ENCODE measurements around the gene MBD6.

MBD6 gene

DNA sequence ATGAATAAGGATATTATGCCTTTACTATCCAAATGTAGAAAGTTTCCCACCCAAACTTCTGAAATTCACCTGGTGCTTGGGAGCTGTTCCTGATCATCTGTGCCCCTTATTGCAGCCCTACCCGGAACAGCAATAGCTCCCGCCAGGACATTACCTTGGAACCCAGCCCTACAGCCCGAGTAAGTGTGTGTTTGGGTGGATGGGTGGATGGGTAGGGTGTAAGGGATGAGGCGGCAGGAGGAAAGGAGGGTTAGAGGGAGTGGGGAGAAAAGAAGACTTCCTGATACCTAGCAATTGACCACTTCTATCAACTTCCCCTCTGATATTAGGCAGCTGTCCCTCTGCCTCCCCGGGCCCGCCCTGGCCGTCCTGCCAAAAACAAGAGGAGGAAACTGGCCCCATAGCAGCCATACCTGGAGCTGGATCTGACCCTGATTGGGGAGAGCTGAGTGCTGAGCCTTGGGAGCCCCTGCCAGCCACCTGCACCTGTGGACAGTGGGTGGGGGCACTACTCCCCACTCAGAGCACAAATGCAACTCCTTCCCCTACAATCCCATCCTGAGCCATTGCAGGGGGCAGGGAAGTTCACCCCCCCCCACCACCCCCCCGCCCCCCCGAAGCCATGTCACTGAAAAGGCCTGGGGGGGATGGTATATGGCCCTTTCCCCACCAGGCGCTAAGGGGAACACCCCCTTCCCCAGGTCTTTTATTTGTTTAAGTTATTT lies 6.4 kb downstream of the MBD6 start:
- Histone ChIP-seq H3K4me1 (ENCODE audit: control insufficient read depth, insufficient read depth, low read length) (peaks cover 19% of the 10 kb centered on the region), H3K27me3 (ENCODE audit: control insufficient read depth, insufficient read depth, low read length) (no peaks in the 10 kb centered on the region), H3K9me3 (ENCODE audit: control insufficient read depth, low read length) (no peaks in the 10 kb centered on the region), H3K36me3 (ENCODE audit: control insufficient read depth, insufficient read depth, low read length) (peaks cover 40% of the 10 kb centered on the region), H3K4me3 (ENCODE audit: low read length) (no peak overlapping the region), H3K9ac (ENCODE audit: low read length) (no peak overlapping the region)

GRCh38 chr12:57529831-57530230 lies 7.2 kb downstream of the MBD6 start:
- H3K9ac ChIP-seq (ENCODE audit: low read length), result no peak overlapping the region
- H3K36me3 ChIP-seq (ENCODE audit: control insufficient read depth, insufficient read depth, low read length), result peaks cover 36% of the 10 kb centered on the region
- H3K27me3 ChIP-seq (ENCODE audit: control insufficient read depth, insufficient read depth, low read length), result no peaks in the 10 kb centered on the region
- H3K4me1 ChIP-seq (ENCODE audit: control insufficient read depth, insufficient read depth, low read length), result peaks cover 11% of the 10 kb centered on the region
- no peaks in the 10 kb centered on the region for H3K9me3 ChIP-seq (ENCODE audit: control insufficient read depth, low read length)
- no peak overlapping the region for H3K4me3 ChIP-seq (ENCODE audit: low read length)

DNA sequence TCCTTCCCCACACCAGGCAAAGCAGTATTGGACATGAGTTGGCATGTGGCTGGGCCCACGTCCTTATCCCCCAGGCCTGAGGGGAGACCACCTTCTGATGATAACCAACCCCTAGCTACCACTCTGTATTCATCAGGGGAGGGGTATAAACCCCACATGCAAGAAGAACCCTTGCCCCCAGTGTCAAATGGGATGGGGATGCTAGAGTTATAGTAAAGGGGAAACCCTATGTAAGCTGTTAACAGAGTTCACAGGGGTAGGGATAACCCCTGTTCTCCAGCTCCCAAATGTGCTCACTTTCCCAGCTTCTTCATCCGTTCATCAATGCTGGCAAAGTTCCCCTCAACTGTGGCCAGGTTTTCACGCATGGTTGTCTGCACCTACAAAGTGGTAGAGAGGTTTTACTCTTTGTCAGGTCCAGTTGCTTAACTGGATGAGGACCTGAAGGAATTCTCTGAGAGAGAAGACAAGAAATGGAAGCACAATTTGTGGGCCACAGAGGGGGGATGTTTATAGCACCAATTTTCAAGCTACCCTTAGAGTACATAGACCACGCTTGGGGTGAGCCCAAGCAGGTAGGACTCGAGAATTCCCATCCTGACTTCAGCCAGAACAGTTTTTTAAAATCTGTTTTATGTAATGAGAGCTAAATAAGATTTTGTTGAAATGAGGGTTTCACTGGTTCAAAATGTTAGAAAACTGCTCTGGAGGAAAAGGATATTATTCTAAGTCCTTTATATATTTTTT lies 7.9 kb downstream of the MBD6 start:
- peaks cover 10% of the 10 kb centered on the region for H3K4me1 ChIP-seq (ENCODE audit: control insufficient read depth, insufficient read depth, low read length)
- H3K9ac ChIP-seq (ENCODE audit: low read length), result no peak overlapping the region
- no peaks in the 10 kb centered on the region for H3K9me3 ChIP-seq (ENCODE audit: control insufficient read depth, low read length)
- no peak overlapping the region for H3K4me3 ChIP-seq (ENCODE audit: low read length)
- no peaks in the 10 kb centered on the region for H3K27me3 ChIP-seq (ENCODE audit: control insufficient read depth, insufficient read depth, low read length)
- peaks cover 33% of the 10 kb centered on the region for H3K36me3 ChIP-seq (ENCODE audit: control insufficient read depth, insufficient read depth, low read length)

DNA sequence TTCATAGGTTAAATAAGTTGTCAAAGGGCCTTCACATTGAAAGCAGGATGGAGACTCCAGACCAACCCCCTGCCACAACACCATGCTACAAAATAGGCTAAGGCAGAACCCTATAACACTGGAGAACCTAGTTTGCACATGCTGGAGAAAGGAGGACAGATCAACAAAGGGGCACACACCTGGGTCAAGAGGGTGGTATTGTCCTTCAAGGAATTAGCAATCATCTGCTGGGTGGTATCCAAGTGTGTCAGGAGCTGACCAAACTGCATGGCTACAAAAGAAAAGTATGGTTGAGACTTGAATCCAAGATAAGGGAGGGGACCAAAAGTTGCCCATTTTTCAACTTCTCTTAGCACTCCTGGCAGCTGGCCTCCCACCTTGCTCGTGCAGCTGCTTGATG lies 9.2 kb downstream of the MBD6 start:
- peaks cover 19% of the 10 kb centered on the region for H3K4me1 ChIP-seq (ENCODE audit: control insufficient read depth, insufficient read depth, low read length)
- H3K4me3 ChIP-seq (ENCODE audit: low read length), result no peak overlapping the region
- H3K27me3 ChIP-seq (ENCODE audit: control insufficient read depth, insufficient read depth, low read length), result no peaks in the 10 kb centered on the region
- no peak overlapping the region for H3K9ac ChIP-seq (ENCODE audit: low read length)
- peaks cover 26% of the 10 kb centered on the region for H3K36me3 ChIP-seq (ENCODE audit: control insufficient read depth, insufficient read depth, low read length)
- no peaks in the 10 kb centered on the region for H3K9me3 ChIP-seq (ENCODE audit: control insufficient read depth, low read length)

DNA sequence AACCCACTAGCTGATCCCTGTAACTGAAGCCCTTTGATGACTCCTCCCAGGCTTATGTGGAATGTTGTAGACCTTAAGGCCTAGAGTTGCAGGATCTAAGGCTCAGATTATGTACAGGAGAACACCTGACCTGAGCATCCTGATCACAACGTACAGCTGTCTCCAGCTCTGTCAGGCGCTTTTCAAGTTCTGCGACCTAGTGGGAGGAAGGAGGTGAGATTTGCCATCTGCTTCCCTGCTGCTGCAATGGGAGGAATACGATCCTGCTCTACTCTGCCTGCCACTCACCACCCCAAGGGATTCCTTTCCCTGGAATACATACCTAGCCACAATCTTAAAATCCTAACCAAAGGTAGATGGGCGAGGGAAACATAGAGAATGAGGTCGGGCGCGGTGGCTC lies 10.5 kb downstream of the MBD6 start:
- H3K4me1 ChIP-seq (ENCODE audit: control insufficient read depth, insufficient read depth, low read length), result peaks cover 23% of the 10 kb centered on the region
- H3K9me3 ChIP-seq (ENCODE audit: control insufficient read depth, low read length), result no peaks in the 10 kb centered on the region
- peaks cover 16% of the 10 kb centered on the region for H3K36me3 ChIP-seq (ENCODE audit: control insufficient read depth, insufficient read depth, low read length)
- no peaks in the 10 kb centered on the region for H3K27me3 ChIP-seq (ENCODE audit: control insufficient read depth, insufficient read depth, low read length)
- H3K4me3 ChIP-seq (ENCODE audit: low read length), result no peak overlapping the region
- no peak overlapping the region for H3K9ac ChIP-seq (ENCODE audit: low read length)

DNA sequence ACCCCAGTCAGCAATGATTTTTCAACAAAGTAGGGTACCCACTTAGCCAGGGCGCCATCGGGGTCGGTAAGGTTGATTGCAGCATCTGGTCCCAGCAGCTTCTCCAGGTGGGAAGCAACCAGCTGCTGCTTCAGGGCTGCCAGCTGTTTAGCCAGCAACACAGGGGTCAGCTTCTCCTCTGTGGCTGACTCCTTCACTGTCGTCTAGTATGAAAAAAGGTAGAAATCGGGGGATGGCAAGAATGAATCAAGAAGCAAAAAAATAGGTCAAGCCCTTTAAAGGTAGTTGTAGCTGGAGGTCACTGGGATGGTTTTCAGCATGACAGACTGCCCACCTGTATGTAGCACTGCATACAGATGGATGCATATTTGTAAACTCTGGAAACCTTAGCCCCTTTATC lies 11.6 kb downstream of the MBD6 start:
- Histone ChIP-seq H3K27me3 (ENCODE audit: control insufficient read depth, insufficient read depth, low read length) (no peaks in the 10 kb centered on the region), H3K4me1 (ENCODE audit: control insufficient read depth, insufficient read depth, low read length) (peaks cover 23% of the 10 kb centered on the region), H3K4me3 (ENCODE audit: low read length) (no peak overlapping the region), H3K36me3 (ENCODE audit: control insufficient read depth, insufficient read depth, low read length) (peaks cover 15% of the 10 kb centered on the region), H3K9ac (ENCODE audit: low read length) (no peak overlapping the region), H3K9me3 (ENCODE audit: control insufficient read depth, low read length) (no peaks in the 10 kb centered on the region)

- Histone ChIP-seq H3K4me1 (ENCODE audit: control insufficient read depth, insufficient read depth, low read length) (peaks cover 23% of the 10 kb centered on the region), H3K9me3 (ENCODE audit: control insufficient read depth, low read length) (no peaks in the 10 kb centered on the region), H3K36me3 (ENCODE audit: control insufficient read depth, insufficient read depth, low read length) (peaks cover 14% of the 10 kb centered on the region), H3K4me3 (ENCODE audit: low read length) (no peak overlapping the region), H3K9ac (ENCODE audit: low read length) (peak overlapping the region; percentile 3), H3K27me3 (ENCODE audit: control insufficient read depth, insufficient read depth, low read length) (no peaks in the 10 kb centered on the region)
Observed at GRCh38 chr12:57534991-57535543, 12.4 kb downstream of the MBD6 start.

DNA sequence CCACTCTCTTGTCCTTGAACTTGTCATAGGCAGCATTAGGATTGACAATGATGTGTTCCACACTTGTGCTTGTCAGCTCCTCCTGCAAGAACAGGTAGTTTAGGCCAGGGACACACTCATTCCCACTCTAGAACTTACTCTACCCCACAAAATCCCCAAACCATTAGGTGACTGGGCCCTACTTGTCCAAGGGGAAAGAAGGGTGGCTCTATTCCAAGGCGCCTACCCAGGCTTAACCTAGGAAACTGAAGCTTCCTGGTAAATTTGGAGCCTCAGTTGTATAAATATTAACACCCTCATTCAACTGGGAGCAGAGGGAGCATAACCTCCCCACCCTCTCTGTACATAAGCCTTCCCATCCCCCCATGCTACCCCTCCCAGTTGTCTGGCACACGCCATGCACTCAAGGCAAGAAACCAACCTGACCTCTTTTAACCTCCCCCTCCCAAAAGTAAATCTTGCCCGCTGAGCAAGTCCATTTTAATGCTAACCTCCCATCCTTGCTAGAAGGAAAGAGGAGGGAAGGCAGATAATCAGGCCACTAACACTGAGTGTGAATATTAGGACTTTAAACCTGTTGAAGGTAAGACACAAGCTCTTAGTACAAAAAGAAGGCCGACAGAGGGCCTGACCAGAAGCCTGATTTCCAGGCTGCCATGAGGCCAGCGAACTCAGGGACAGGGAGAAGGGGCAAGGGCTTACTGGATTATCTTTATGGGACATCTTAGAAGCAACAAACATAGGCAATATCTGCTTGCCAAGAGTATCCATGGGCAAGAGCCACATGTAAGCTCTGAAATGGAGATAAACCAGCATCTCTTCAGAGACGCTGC lies 13.4 kb downstream of the MBD6 start:
- Histone ChIP-seq H3K4me3 (ENCODE audit: low read length) (no peak overlapping the region), H3K4me1 (ENCODE audit: control insufficient read depth, insufficient read depth, low read length) (peaks cover 23% of the 10 kb centered on the region), H3K9ac (ENCODE audit: low read length) (peak overlapping the region; percentile 38), H3K36me3 (ENCODE audit: control insufficient read depth, insufficient read depth, low read length) (peaks cover 8% of the 10 kb centered on the region), H3K27me3 (ENCODE audit: control insufficient read depth, insufficient read depth, low read length) (no peaks in the 10 kb centered on the region), H3K9me3 (ENCODE audit: control insufficient read depth, low read length) (no peaks in the 10 kb centered on the region)

DNA sequence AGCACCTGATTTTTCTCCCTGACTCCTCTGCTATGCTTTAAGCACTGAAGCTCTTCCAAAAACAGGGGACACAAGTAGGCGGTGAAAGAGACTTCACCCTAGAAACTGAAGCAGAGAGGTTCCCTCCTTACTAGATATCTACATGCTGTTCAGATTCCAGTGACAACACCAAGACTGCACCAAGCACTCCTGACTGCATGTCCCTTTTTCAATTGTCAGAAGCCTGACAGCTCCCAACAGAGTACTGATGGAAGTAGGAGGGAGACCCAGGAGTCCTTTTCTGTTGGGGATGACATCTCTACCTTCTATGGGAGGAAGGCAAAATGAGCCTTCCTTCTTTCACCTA lies 13.9 kb downstream of the MBD6 start:
- no peak overlapping the region for H3K4me3 ChIP-seq (ENCODE audit: low read length)
- H3K9ac ChIP-seq (ENCODE audit: low read length), result peak overlapping the region; percentile 38
- no peaks in the 10 kb centered on the region for H3K27me3 ChIP-seq (ENCODE audit: control insufficient read depth, insufficient read depth, low read length)
- H3K9me3 ChIP-seq (ENCODE audit: control insufficient read depth, low read length), result no peaks in the 10 kb centered on the region
- H3K4me1 ChIP-seq (ENCODE audit: control insufficient read depth, insufficient read depth, low read length), result peaks cover 23% of the 10 kb centered on the region
- H3K36me3 ChIP-seq (ENCODE audit: control insufficient read depth, insufficient read depth, low read length), result peaks cover 8% of the 10 kb centered on the region

GRCh38 chr12:57539134-57539768 lies 16.6 kb downstream of the MBD6 start:
- Histone ChIP-seq H3K36me3 (ENCODE audit: control insufficient read depth, insufficient read depth, low read length) (no peaks in the 10 kb centered on the region), H3K27me3 (ENCODE audit: control insufficient read depth, insufficient read depth, low read length) (no peaks in the 10 kb centered on the region), H3K4me1 (ENCODE audit: control insufficient read depth, insufficient read depth, low read length) (peaks cover 23% of the 10 kb centered on the region), H3K4me3 (ENCODE audit: low read length) (no peak overlapping the region), H3K9me3 (ENCODE audit: control insufficient read depth, low read length) (no peaks in the 10 kb centered on the region), H3K9ac (ENCODE audit: low read length) (no peak overlapping the region)

GRCh38 chr12:57541001-57541400 lies 18.4 kb downstream of the MBD6 start:
- Histone ChIP-seq H3K4me3 (ENCODE audit: low read length) (no peak overlapping the region), H3K4me1 (ENCODE audit: control insufficient read depth, insufficient read depth, low read length) (peaks cover 16% of the 10 kb centered on the region), H3K9me3 (ENCODE audit: control insufficient read depth, low read length) (no peaks in the 10 kb centered on the region), H3K9ac (ENCODE audit: low read length) (no peak overlapping the region), H3K36me3 (ENCODE audit: control insufficient read depth, insufficient read depth, low read length) (no peaks in the 10 kb centered on the region), H3K27me3 (ENCODE audit: control insufficient read depth, insufficient read depth, low read length) (no peaks in the 10 kb centered on the region)
